Left colon (tissue), 2 donors: ENCODE measurements around the gene KNG1. TPM values are rescaled to one million over a fixed set of nuclear protein-coding genes. Genes with fewer than 3 reads are reported as not detected.

Source experiments
- ATAC-seq: fragments of 200-7000 bp; cut with Tn5 transposase; one replicate; pipeline ENCODE4 v1.9.1; 2020; ENCODE audit warnings: mild to moderate bottlenecking, moderate library complexity
- DNase-seq, 2 donors: peaks; one replicate each; pipeline ENCODE4 v3.0.0-alpha.2; 2020
- intact Hi-C, 2 donors: fragments of 100-400 bp; cut with DNase I in 1 of 2; cut with micrococcal nuclease in 1 of 2; formaldehyde crosslinking; loops; one replicate each; pipeline versions ENCODE4 v1.11.2 to v1.14.0; 2022; cut with DNase I, micrococcal nuclease
- total RNA-seq, 2 donors: library from RNA; stranded (reverse); fragmentation: NEBNext Ultra II Directional; extraction: Animal tissue kit (Norgen Biotek cat#: 25700); gene quantifications; one replicate each; pipeline ENCODE4 v1.2.1, GENCODE V29; 2021
- donor health status: DM: no; HTN: no; CAD: no.
- donor health status: DM: yes; HTN: yes; CAD: no.

The KNG1 gene
- total RNA-seq, 2 donors from 2014 or later = 2.3 to 3.6 TPM

DNA sequence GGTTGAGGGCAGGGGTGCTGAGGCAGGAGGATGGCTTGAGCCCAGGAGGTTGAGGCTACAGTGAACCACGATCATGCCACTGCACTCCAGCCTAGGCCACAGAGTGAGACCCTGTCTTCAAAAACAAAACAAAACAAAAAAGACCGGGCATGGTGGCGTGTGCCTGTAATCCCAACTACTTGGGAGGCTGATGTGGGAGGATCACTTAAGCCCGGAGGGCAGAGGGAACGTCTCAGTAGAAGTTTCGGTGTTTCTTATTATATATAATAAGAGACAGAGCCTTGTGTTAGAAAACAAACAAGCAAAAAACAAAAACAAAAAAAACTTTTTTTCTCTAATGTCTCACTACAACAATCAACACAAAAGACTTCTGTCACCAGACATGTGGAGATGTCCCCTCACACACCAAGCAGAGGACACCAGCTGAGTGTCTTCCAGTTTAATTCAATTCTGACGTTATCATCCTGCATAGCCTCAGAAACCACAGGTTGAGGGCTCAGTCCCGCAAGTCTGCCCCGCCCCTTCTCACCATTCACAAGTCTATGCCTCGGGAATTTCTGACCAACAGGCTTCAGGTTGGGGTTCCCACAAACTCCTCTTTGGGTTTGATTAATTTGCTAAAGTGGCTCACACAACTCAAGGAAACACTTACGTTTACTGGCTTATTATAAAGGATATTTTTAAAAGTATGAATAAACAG, 42.2 kb downstream of the KNG1 start:
- DNase-seq (no peak), ATAC-seq (no peak)
- intact Hi-C loops = no loop called here

DNA sequence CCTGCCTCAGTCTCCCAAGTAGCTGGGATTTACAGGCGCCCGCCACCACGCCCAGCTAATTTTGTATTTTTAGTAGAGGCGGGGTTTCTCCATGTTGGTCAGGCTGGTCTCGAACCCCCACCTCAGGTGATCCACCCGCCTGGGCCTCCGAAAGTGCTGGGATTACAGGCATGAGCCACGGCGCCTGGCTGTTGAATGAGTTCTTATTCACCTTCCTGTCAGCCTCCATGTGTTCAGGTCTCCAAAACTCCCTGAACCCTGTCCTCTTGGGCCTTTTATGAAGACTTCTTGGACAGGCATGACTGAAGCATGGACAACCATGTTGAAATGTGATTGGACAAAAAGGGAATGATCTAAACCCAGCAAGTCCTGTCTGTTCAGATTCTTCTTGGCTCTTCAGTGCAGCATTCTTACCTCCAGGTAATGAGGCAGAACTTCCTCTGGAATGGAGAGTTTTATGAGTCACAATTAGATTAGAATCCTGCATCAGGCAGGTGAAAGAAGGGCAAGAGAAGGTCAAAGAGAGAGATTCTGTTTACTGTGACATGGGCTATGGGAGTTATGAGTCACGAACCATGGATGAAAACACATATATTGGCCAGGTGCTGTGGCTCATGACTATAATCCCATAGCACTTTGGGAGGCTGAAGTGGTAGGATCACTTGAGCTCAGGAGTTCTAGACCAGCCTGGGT, 43.1 kb downstream of the KNG1 start:
- DNase-seq (no peak), ATAC-seq (peak; percentile 69)
- intact Hi-C loops = no loop called here

DNA sequence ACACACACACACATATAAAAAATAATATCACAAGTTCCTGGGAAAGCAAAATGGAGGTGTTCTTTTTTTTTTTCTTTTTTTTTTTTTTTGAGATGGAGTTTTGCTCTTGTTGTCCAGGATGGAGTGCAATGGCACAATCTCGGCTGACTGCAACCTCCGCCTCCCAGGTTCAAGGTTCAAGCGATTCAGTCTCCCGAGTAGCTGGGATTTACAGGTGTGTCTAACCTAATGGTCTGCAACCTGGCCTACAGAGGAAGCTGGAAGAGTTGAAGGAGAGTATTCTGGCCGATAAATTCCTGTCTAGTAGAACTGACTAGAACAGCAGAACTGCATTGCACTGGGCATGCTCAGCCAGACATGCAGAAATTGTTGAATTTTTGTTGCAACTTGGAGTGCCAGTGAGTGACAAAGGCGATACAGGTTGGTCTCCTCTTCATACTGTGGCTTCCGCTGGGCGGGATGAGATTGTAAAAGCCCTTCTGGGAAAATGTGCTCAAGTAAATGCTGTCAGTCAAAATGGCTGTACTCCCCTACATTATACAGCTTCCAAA, 43.8 kb downstream of the KNG1 start:
- ATAC-seq (peak; percentile 97), DNase-seq (no peak)
- intact Hi-C loops = no loop called here

DNA sequence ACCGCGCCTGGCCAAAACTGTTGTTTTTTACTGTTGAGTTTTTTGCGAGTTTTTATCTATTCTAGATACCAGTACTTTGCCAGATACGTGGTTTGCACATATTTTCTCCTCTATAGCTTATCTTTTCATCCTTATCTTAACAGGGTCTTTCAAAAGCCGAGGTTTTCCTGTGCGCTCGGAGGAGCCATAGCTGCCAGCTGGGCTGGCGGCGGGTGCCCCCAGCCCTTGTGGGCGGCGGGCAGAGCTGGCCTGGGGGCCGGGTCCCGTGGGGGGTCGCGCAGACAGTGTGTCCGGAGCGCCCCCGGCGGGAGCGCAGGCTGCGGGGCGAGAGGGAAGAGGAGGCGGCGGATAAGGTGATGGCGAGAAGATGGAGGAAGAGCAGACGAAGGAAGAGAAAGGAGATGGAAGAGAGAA, 55.1 kb downstream of the KNG1 start:
- intact Hi-C loops = no loop called here
- no peak for DNase-seq

DNA sequence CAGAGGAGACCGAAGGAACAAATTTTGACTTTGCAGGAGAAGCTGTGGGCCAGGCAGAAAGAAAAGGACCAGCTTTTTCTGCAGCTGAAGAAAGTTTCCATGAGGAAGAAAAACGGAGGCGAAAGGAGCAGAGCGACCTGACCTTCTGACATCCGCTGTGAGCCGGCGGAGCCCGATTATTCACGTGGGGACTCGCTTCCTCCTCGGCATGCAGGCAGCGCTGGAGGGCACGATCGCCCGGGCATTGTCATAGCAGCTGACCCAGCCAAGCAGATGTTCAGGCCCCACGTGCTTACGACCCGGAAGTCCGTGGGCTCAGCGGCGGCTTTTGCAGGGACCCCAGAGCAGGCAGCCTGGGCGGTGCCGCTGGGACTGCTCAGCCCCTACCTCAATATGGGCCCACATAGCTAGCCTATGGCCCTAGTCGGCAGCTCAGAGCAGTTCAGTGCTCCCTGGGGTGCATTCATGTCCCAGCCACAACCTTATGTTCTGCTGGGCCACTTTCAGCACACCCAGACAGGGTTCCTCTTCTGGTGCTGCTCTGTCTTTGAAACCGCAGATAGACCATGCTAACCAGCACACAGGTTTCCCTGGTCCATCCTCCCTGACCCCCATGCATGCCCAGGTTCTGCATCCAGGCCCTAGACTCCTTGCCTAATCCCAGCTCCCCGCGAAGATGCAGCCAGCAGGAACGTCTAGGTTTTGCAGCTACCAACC, 55.7 kb downstream of the KNG1 start:
- ATAC-seq (peak; percentile 83), DNase-seq (peak; percentile 79)
- intact Hi-C loops = no loop called here

More for the DNA sequence above, 55.1 kb downstream of the KNG1 start:
- peak; percentile 23 for ATAC-seq

DNA sequence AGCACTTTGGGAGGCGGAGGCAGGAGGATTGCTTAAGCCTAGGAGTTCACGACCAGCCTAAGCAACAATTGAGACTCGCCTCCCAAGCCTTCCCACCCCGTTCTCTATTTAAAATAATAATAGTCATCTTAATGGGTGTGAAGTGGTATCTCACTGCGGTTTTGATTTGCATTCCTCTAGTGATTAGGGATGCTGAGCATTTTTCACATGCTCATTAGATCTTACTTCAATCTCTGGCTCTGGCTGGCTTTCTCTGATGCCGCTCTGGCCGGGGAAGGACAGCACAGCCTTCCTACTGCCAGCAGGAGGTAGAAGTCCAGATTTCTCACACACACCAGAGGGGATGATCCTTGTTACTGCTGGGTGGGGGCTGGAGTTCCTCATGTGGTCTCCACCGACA, 58.8 kb downstream of the KNG1 start:
- ATAC-seq = no peak
- intact Hi-C loops = no loop called here
- DNase-seq = no peak

DNA sequence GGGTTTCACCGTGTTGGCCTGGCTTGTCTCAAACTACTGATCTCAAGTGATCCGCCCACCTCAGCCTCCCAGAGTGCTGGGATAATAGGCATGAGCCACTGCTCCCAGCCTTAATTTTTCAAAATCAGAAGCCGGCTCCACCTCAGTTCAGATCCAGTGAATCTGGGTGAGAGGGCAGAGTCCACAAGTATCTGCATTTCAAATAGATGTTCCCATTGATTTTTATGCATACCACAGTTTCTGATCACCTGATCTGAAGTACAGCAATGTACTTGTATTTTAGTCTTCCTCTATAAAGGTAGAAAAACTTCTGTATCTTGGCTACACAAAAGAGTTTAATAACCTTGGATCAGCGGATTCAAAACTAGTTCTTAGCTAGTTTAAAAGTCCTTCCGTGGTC, 62.0 kb downstream of the KNG1 start:
- DNase-seq (no peak), ATAC-seq (no peak)
- intact Hi-C loops = no loop called here

DNA sequence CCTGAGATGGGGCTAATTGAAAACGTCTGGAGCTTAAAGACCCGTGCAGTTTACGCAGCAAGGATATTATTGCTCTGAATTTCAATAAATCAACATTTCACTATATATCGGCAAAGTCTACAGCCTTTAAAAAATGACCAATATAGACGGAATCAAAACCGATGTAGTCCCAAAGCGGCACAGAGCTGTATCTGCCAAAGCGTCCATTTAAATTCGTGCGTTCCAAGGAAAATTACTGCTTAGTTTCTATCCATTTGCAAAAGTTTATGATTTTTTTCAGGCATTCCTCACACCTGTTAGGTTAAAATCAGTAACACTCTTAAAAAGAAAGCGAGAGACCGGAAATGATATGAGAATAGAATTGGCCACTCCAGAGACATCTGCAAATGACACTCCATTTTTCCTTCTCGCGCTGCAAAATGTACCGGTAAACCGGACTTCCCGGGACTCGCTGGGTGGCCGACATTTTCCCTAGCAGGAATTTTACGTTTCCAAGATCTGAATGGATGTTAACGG, 65.4 kb downstream of the KNG1 start:
- intact Hi-C loops = no loop called here
- DNase-seq = no peak
- ATAC-seq = peak; percentile 30

DNA sequence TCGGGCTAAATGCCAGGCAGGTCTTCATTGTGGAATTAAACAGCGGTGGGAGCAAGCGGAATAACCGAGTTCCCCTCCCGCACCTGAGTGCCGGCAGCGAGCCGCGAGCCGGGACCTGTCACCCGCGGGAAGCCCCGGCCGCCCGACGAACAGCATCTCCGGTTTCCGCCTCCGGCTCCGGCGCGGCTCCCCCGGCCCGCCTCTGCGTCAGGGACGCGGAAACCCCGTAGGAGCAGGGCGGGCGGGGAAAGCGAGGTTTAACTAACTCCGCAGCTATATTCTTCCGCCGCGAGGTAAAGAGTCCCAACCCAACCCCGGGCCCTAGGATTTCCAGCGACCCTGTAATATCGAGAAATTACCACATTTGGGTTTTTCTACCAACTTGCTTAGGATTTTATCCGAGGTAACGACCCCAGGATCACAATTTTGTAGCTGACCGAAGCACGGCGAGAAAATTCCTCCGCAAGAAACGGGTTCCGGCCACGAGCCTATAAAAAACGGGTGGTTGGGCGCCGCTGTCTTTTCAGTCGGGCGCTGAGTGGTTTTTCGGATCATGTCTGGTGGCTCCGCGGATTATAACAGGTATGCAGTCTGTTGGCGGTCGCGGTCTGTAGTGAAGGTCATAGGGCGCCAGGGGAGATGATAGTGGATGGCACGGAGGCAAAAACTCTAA, 66.0 kb downstream of the KNG1 start, which contains the start of gene EIF4A2:
Gene EIF4A2 (plus strand): TSS at position 520 of the 673 bp plus-strand sequence. CDS start 34 bp downstream, at position 554.
- intact Hi-C loops = no loop called here
- DNase-seq = peak; percentile 89 to 93
- peak; percentile 84 for ATAC-seq

DNA sequence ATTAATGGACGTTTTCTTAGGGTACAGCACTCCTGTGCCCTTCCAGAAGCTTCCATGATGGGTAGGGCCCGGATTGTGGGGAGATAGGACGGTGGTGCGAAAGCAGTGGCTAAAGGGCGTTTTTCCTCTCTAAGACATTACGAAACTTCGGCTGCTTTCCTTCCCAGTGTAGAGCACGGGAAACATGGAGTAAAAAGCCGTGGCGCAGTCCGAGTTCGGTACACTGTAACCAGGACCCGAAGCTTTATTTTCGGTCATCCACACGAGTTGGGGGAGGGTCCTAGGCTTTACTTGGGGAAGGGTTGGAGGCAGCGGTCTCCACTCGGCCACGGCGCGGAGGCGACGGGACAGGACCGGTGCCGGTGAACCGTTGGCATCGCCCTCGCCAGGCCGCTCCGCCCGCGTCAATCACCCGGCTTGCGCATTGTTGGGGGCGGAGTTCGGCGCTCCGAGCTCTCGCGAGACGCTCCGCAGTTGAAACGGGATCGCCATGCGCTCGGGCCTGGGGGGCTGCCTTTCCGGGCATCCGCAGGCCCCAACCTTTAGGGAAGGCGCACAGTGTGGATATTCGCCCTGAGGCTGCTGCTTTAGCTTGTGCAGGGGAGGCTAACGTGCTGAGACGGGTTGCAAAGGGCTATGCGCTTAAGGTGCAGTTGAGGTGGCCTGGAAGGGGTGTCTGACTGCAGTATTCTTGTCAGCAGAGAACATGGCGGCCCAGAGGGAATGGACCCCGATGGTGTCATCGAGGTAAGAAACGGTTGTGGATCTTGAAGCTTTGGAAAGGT, 66.8 kb downstream of the KNG1 start:
- DNase-seq = peak; percentile 85 to 92
- ATAC-seq = peak; percentile 83
- intact Hi-C loops = no loop called here

DNA sequence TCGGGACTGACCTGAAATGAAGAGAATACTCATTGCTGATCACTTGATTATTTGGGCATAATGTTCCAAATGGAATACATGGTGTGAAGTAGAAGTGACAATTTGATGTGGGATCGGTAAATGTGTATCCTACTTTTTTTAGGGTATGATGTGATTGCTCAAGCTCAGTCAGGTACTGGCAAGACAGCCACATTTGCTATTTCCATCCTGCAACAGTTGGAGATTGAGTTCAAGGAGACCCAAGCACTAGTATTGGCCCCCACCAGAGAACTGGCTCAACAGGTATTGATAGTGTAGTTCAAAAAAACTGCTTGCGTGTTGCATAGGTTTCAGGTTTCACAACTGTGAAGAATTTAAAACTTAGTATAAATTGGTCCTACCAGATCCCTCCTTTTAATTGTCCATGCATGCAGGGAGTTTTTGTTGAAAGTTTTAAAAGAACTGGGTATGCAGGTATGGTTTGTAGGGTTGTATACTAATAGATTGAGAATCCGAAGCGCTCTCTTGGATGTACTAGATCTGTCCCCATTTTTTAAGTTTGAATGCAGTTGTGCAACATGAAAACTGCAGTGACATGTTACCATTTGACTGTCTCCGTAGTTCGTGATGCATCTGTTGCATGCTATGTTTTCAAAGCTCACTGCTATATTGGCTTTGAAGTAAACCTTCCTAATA, 67.8 kb downstream of the KNG1 start:
- DNase-seq (no peak), ATAC-seq (no peak)
- intact Hi-C loops = no loop called here

DNA sequence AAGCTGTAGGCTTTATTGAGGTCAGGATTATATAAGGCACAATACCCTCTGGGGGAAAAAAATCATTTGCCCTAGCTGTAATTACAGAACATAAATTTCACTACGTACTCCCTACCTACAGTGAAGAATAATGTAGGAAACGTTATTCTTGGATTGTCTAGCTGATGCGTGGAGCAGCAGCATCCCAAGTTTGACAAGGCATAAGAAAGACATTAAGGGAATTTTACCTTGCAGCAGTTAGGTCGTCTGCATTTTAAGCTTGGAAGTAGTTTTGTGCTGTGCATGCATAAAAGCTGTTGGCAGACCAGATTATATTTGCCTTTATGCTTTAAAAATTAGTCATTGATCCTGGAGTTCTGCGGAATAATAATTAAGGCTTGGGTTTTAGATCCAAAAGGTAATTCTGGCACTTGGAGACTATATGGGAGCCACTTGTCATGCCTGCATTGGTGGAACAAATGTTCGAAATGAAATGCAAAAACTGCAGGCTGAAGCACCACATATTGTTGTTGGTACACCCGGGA, 68.4 kb downstream of the KNG1 start:
- DNase-seq (no peak), ATAC-seq (no peak)
- intact Hi-C loops = no loop called here

DNA sequence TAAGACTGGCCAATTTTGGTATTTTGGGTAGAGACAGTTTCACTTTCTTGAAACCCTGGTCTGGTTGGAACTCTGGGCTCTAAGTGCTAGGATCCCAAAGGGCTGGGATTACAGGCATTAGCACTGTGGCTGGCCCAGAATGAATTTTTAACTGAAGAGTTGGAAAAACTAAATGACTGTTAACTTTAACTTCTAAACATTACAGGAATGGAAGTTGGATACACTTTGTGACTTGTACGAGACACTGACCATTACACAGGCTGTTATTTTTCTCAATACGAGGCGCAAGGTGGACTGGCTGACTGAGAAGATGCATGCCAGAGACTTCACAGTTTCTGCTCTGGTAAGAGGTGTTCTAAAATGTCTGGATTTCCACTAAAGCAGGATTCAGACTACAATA, 69.8 kb downstream of the KNG1 start:
- DNase-seq (no peak), ATAC-seq (no peak)
- intact Hi-C loops = no loop called here

DNA sequence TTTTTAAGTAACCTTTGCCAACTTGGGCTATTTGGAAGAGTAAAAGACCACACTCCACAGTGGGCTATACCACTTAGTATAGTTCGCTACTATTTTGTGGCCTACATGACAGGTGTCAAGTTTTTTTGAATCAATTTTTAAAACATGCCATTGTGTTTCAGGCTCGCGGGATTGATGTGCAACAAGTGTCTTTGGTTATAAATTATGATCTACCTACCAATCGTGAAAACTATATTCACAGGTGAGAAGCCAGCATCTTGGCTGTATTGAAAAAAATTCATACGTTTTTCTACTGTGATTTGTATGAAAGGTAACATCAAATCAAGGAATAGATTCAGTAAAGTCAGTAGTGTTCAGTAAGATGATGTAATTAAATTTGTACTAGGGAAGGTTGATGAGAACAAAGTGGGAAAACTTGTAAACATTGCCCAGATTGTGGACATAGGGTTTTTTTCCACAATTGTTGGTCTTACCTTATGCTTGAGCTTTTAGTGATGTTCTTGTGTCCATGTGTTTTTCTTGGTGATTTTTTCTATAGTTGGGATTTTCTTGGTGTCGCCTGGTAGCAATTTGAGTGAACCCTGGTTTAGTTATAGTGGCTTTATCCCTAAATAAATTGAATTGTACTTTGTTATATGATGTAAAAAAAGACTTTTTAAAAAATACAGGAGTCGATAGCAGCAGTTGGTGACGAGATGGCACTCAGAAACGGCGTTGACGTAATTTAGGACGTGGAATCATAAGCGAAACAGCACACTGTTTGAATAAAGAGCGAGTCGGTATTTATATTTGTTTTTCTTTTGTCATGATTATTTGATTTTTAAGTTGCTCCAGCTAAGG, 70.7 kb downstream of the KNG1 start:
- intact Hi-C loops = no loop called here
- DNase-seq (no peak), ATAC-seq (no peak)

DNA sequence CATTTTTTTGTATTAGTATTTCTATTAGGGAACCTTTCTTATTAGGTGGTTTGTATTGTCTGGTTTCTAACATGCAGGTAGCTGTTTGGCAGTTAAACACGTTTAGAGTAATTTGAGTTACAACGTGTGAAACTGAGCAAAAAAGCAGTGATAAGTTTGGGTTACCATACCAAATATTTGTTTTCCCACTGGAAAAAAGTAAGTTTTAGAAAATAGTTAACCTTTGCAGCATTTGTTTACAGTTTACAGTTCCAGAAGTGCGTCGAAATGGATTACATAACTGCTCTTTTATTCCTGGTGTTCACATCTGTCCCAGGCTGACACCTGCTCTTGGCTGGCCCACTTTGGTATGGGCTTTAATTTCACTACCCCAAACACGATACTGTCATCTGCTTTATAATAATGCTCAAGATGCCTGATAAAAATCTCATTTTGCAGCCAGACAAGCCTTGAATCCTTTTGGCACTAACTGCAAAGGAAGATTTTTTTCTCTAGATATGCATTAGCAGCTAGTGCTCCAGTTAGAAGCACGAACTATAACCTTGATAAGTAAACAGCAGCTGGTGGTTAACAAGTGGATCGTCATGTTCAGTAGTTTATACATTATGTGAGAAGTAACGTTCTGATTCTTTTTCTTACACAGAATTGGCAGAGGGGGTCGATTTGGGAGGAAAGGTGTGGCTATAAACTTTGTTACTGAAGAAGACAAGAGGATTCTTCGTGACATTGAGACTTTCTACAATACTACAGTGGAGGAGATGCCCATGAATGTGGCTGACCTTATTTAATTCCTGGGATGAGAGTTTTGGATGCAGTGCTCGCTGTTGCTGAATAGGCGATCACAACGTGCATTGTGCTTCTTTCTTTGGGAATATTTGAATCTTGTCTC, 71.6 kb downstream of the KNG1 start:
- DNase-seq = no peak
- no peak for ATAC-seq
- intact Hi-C loops = no loop called here
